HK-2 (cell line): ENCODE results near the gene ERFL.
"Not testable (repeated sequence)": the region's sequence is repeated elsewhere in the genome, so short reads cannot be mapped to it uniquely, and the experiment has no call there.

ENCODE experiments used
- DNase-seq: peaks from one replicate; pipeline ENCODE4 v3.0.0-alpha.2; 2018; ENCODE audit not compliant: unreplicated experiment

ERFL gene

GRCh38 chr19:41926763-41927496 is 1.3 kb downstream of the ERFL start:
- no peak for DNase-seq

DNA sequence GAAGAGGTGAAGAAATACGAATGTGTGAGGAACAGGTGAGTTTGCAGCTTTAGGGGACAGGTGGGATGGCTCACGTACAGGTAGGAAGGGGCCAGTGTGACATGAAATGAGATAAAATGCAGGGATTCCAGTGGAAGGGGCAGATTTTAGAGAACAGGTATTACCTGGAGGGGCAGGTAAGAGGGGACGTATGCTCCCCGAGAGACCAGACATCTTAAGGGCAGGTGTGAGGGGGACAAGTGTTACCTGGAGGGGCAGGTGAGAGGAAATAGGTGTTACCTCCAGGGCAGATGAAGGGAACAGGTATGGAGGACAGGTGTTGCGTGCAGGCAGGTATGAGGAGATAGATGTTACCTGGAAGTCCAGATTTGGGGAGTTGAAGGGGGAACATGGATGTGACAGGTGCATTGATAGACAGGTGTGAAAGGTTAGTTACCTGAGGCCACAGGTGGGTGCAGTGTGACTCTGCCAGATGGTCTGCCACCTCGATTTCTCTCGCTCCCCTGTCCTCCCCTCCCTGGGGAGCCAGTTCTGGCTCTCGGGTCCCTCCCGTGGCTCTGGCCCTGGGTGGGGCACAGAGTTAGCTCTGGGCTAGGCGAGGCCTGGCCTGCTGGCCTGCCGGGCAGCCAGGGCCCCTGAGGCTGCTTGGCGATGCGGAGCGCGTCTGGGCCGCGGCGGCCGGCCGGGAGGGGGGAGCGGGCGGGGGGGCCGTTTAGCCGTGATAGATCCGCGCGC is 2.1 kb downstream of the ERFL start:
- DNase-seq = no peak

GRCh38 chr19:41925208-41926003 is 2.8 kb downstream of the ERFL start:
- DNase-seq = no peak

DNA sequence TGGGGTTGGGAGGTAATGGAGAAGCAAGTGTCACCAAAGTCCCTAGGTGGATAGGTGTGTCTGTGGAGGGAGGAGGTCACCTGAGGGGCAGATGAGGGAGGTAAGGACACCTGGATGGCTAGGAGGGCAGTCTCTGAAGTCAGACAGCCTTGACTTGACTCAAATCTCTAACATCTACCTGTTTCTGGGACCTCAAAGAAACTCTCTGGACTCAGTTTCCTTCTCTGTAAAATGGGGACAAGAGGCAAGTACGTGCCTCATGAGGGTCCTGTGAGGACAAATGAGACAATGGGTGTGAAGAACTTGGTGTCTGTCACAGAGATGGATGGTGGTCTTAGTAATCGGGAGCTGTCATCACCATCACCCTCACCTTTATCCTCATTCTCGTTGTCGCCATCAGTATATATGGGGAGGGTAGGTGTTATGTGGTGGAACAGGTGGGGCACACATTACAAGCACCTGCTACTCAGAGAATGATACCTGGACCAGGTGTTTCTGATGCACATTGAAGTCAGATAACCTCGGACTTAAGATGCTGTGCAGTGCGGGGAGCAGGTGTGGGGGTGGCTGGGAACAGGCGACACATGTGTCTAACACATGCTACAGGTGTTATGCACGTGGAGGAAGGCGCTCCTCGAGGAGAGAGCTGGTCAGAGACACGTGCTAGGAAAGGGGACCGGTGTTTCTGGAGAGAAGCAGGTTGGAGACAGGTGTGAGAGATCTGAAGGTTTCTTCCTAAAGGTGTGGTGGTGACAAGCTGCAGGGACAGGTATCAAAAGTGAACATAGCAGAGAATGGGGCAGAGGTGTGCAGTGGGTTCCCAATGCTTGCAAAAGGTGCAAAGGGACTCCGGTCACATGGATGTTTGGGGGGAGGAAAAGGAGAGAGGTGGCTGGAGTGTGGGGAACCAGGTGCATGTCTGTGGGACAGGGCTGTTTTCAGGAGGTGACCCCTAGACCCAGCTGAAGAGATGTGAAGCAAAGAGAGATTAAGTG is 3.8 kb downstream of the ERFL start:
- no peak for DNase-seq

GRCh38 chr19:41923045-41923788 is 5.0 kb downstream of the ERFL start:
- DNase-seq = no peak

GRCh38 chr19:41922585-41922984 is 5.7 kb downstream of the ERFL start:
- DNase-seq = no peak

DNA sequence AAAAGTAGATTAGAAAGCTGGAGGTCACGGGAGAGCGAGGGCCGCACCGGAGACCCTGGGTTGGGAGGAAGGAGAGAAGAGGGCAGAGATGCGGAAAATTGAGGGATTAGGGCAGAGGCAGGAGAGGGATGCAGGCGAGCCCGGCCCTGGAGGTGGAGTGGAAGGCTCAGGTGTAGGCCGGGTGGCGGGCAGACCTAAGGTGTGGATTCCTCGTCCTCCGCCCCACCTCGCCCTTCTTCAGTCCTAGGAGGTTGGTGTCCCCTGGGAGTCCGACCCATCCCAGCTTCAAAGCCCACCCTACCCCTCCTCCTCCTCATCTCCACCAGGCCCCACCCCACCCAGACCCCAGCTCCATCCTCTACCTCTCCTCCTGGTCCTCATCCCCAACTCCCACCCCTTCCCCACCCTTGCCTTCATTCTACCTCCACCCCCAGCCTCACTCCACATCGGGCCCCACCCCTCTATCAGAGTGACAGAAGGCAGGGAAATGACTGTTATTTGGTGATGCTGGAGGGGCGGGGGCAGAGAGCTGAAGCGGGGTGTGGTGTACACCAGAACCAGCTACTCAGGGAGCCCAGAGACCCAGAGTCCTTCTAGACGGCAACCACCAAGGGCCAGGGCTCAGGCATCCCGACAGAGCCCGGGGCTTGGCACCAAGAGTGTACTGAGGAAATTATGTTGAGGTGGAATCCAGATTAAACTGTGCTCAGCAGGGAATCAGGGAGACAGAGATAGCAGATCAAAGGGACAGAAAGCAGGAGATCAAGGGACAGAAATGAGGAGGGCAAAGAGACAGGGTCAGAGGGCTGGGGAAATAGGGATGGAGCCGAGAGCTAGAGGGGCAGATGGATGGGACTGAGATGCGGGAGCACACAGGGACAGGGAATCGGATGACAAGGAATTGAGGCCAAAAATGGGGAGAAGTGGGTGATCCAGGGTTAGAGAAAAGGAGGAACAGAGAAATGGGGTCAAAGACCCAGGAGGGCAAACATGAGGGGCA is 6.4 kb downstream of the ERFL start:
- DNase-seq = no peak

- no peak for DNase-seq
Measured at GRCh38 chr19:41920882-41921576, 7.2 kb downstream of the ERFL start.

GRCh38 chr19:41919948-41920712 is 8.1 kb downstream of the ERFL start:
- no peak for DNase-seq

- no peak for DNase-seq
Measured at GRCh38 chr19:41918653-41919244, 9.5 kb downstream of the ERFL start.

GRCh38 chr19:41918095-41918494 is 10.2 kb downstream of the ERFL start:
- DNase-seq = no peak

- DNase-seq = no peak
Measured at GRCh38 chr19:41917676-41918075, 10.6 kb downstream of the ERFL start.

DNA sequence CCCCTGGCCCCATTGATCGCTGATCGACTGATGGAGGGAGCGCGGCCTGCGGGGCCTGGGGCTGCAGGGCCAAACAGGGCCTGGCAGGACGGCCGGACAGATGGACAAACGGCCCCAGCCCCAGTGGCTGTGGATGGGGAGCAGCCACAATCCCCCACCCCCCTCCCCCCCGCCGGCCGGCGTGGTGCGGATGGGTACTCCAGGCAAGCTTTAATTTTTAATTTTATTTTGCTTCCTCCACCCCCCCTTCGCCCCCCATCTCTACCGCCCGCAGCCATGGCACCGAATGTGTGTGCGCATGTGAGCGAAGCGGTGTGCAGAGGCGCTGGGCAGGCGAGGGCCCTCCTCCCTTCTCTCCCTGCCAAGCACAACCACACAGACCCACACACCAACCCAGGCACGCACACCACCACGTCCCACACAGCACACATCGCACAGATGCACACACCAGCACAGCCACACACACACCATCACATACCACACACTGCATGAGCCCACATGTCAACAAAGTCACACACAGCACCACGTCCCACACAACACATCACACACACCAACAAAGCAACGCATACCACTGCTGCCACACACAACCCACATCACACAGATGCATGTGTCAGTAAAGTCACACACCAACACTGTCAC is 12.4 kb downstream of the ERFL start:
- DNase-seq = no peak

DNA sequence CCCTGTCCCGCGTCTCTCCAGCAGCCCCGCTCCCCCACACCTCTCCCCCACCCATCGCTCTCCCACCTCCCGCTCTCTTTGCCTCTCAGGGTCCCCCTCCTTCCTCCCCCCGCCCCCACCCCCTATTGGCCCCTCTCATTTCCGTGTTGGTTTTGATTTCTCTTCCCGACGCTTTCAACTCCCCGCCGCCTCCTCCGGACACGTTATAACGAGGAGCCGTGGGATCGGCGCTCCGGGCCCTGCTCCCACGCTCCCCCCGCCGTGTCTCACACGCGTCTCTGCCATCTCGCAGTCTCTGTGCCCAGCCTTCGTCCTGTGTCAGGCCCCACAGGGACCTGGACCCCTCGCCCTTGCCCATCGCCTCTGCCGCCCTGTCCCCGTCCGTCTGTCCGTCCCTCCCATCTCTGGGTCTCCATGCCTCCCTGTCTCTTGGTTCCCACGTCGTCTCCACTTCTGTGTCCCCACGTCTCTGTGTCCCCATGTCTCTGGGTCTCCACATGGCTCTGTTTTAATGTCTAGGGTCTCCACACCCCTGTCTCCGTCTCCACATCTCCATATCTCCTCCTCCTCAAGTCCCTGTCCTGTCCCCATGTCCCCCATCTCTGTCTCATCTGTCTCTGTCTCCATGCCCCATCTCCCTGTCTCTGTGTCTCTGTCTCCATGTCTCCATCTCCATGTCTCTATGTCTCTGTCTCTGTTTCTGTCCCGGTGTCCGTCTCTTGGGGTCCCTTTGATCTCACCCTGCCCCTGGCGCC is 13.1 kb downstream of the ERFL start:
- no peak for DNase-seq

DNA sequence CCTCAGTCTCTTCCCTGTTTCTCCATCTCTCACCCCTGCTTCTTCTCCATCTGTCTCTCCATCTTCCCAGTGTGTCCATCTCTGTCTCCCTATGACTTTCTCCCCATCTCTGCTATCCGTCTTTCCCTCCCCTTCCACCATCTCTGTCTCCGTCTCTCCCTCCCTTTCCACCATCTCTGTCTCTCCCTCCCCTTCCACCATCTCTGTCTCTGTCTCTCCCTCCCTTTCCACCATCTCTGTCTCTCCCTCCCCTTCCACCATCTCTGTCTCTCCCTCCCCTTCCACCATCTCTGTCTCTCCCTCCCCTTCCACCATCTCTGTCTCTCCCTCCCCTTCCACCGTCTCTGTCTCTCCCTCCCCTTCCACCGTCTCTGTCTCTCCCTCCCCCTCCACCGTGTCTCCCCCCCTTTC is 13.8 kb downstream of the ERFL start:
- DNase-seq = not testable (repeated sequence)
